GM19193 (cell line): ENCODE data around the gene STAP2.

Experiments used
- POLR2A ChIP-seq: IDR thresholded peaks from 4 replicates; pipeline ENCODE4 v1.6.1; 2011; ENCODE audit not compliant: insufficient read depth, insufficient read length; ENCODE audit errors: extremely low read depth

The STAP2 gene

GRCh38 chr19:4327252-4327876 is 11.3 kb downstream of the STAP2 start:
- TF ChIP-seq POLR2A = no peak

GRCh38 chr19:4326837-4327251 is 11.8 kb downstream of the STAP2 start:
- no peak for TF ChIP-seq POLR2A

- no peak for TF ChIP-seq POLR2A
Observed at GRCh38 chr19:4326215-4326836, 12.3 kb downstream of the STAP2 start.

GRCh38 chr19:4324228-4324627 is 14.4 kb downstream of the STAP2 start:
- no peak for TF ChIP-seq POLR2A

DNA sequence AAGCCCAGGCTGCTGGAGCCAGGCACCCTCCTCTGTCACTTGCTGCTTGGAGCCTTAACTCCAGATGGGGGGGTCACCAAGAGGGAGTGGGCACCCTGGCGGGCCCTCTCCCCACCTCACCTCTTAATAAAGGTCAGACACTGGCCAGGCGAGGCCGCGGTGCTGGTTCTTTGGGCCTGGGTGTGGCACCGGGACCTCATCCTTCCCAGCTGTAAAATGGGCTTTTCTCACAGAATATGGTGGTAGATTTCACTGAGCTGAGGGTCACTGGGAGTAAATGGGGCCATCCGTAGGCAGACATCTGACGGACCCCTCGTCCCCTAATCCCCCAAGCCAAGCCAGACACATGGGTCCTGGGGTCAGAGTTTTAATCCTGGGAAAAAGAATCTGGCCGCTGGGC is 14.9 kb downstream of the STAP2 start:
- TF ChIP-seq POLR2A = no peak

- no peak for TF ChIP-seq POLR2A
Observed at GRCh38 chr19:4322942-4323665, 15.5 kb downstream of the STAP2 start.

DNA sequence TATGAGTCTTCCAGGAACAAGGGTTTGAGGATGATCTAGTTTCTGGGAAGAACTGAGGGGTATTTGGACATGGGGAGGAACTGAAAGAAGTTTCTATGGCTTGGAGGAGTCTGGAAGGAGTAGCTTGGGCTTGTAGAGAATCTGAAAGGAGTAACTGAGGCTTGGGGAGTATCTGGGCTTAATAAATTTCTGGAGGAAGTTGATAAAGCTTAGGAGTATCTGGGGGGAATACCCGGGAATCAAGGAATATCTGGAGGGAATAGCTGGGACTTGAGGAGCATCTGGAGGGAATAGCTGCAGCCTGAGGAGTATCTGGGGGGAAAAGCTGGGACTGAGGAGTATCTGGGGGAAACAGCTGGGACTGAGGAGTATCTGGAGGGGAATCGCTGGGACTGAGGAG is 18.2 kb downstream of the STAP2 start:
- no peak for TF ChIP-seq POLR2A

DNA sequence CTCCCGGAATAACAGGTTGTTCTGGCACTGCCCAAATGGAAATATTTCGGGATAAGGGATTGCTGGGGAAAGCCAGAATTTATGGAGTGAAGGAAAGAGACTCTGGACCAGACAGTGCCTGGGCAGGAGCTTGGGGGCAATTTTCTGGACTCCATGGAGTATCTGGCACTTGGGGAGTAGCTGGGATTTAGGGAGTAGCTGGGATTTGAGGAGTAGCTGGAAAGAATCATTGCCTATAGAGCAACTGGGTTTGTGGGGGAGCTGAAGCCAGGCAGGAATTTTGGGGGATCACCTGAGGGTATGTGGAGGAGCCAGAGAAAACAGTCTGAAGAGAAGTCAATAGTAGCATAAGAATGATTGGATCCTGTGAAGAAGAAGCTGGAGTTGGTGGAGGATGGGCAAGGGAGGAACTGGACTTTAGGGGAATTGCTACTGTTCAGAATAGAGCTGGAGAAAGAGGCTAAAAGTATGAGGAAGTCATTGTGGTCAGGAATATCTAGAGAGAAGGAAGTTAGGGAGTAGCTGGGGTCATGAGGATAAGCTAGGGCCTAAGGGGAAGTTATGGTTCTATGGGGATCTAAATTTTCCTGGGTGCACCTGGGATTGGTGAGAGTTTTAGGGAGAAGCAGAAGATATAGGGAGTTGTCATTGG is 19.4 kb downstream of the STAP2 start:
- TF ChIP-seq POLR2A = no peak

DNA sequence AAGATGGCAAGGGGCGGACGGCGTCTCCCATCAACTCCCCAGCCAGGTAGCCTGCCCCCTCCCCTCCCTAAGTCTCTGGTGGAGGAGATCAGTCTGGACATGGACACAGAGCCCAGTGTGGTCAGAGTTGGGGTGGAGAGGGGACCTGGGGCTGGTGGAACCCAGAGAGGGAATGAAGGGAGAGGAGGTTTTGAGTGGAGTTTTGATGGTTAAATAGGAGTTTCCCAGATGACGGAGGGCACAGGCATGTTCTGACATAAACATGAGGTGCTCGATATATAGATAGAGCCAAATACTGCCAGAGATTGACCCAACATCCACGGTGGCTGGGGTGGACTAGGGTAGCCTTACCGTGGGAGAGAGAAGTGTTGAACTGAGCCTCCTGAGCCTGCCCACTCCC is 20.2 kb downstream of the STAP2 start:
- no peak for TF ChIP-seq POLR2A

DNA sequence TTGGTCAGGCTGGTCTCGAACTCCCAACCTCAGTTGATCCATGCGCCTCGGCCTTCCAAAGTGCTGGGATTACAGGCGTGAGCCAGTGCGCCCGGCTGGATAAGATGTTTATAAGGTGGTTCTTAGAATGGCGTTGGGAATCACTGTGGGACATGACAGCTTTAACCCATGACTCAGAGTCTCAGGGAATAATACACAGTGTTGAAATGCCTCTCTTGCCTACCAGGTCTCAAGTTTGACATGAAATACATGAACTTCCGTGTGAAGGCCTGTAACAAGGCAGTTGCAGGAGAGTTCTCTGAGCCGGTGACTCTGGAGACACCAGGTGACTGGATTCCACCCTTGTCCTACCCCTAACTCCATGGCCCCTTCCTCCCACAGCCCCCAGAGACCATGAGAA is 21.7 kb downstream of the STAP2 start:
- no peak for TF ChIP-seq POLR2A

- no peak for TF ChIP-seq POLR2A
Observed at GRCh38 chr19:4313847-4314490, 24.7 kb downstream of the STAP2 start.

DNA sequence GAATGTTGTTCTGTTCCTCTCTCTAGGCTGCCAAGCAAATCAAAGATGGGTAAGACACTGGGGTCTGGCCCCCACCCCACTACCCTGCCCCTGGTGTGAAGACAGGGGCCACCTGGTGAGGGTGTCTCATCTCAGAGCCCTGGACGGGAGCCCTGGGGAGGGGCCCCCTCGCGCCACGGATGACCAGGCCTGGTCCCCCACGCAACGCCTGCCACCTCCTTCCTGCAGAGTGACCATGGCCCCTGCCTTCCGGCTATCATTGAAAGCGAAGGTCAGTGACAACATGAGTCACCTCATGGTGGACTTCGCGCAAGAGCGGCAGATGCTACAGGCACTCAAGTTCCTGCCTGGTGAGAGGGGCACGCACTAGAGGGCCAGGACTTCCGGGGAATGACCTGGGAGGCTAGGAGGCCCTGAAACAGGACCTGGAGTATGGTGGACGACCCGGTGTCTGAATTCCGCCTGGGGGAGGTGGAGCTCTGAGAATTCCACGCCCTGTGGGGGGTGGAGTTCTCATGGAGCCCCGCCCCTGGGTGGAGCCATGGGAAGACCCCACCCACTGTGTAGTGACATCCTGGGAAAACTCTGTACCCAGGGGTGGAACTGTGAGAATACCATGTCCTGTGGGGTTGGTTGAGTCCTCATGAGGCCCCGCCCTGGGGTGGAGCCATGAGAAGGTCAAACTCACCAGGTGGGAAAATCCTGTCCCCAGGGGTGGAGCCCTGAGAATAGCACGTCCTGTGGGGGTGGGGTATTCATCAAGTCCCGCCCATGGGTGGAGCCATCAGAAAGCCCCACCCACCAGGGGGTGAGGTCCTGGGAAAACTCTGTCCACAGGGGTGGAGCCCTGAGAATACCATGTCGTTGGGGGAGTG is 28.1 kb downstream of the STAP2 start:
- no peak for TF ChIP-seq POLR2A

DNA sequence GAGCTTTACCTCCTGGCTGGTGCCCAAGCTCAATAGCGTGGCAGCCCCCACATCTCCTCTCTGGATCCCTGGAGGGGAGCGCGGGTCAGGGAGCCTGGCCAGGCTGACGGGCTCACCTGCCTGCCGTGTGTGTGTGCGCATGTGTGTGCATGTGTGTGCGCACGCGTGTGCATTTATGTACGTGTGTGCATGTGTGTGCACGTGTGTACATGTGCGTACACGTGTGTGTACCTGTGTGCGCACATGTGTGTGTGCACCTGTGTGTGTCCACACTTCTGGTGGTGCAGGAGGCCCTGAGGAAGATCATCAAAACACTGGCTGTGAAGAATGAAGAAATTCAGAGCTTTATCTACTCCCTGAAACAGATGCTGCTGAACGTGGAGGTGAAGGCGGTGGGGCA is 33.0 kb downstream of the STAP2 start:
- no peak for TF ChIP-seq POLR2A

DNA sequence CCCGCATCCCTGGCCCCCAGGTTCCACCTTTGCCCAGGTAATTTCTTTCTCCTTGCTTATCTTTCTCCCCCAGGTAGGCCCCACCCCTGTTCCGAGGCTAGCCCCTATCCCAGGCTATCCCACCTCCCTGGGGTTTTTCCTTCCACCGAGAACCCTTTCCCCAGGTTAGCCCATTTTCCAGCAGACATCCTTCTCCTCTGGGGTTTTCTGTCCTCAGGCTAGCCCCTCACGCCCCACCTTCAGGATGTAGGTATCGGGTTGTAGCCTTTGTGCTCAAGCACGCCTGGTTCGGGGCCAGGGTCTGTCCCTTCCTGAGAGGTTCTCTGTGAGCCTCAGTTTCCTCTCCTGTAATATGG is 33.4 kb downstream of the STAP2 start:
- TF ChIP-seq POLR2A = no peak
